Progenitor cell of endocrine pancreas (in vitro differentiated cells): ENCODE data around the gene ITGA8. TPM values are rescaled to one million over a fixed set of nuclear protein-coding genes. Genes with fewer than 3 reads are reported as not detected.

Experiments used
- DNase-seq: peaks from one replicate; pipeline ENCODE4 v3.0.0; 2021; ENCODE audit warnings: low spot score; ENCODE audit not compliant: unreplicated experiment
- H3K27ac Mint-ChIP-seq: 2 replicates; pipeline ENCODE4 v1.8.0; 2021; ENCODE audit warnings: mild to moderate bottlenecking, moderate library complexity, mixed read lengths
- H3K27me3 Mint-ChIP-seq: 2 replicates; pipeline ENCODE4 v1.8.0; 2021; ENCODE audit warnings: mixed read lengths
- H3K36me3 Mint-ChIP-seq: 2 replicates; pipeline ENCODE4 v1.8.0; 2022; ENCODE audit warnings: mixed read lengths; ENCODE audit not compliant: insufficient read depth
- H3K4me1 Mint-ChIP-seq: 2 replicates; pipeline ENCODE4 v1.8.0; 2021; ENCODE audit warnings: low read depth, mixed read lengths
- H3K4me3 Mint-ChIP-seq: 2 replicates; pipeline ENCODE4 v1.8.0; 2021; ENCODE audit warnings: low read depth, mild to moderate bottlenecking, moderate library complexity, mixed read lengths
- H3K9me3 Mint-ChIP-seq: 2 replicates; pipeline ENCODE4 v1.8.0; 2021; ENCODE audit warnings: low read depth, mixed read lengths
- CTCF ChIP-seq: fragments of 200-600 bp; sonication (generic); IDR thresholded peaks from one replicate; pipeline ENCODE4 v1.5.0; 2021; ENCODE audit warnings: antibody characterized with exemption, mild to moderate bottlenecking; ENCODE audit not compliant: unreplicated experiment
- total RNA-seq: library from RNA; stranded (reverse); gene quantifications from 2 replicates; pipeline ENCODE4 v1.2.1, GENCODE V29; 2021

The ITGA8 gene
- total RNA-seq, 1 donor from 2014 or later = not detected

GRCh38 chr10:15579605-15580004 lies 140.1 kb downstream of the ITGA8 start:
- H3K27ac Mint-ChIP-seq = no peak overlapping the region

GRCh38 chr10:15572531-15573045 lies 147.1 kb downstream of the ITGA8 start:
- Mint-ChIP-seq H3K4me1 (peaks cover 2% of the 10 kb centered on the region), H3K36me3 (no peaks in the 10 kb centered on the region), H3K4me3 (no peak overlapping the region), H3K9me3 (no peaks in the 10 kb centered on the region), H3K27me3 (no peaks in the 10 kb centered on the region), H3K27ac (no peak overlapping the region)
- DNase-seq = no peak
- no peak for TF ChIP-seq CTCF

More at GRCh38 chr10:15579605-15580004, 140.1 kb downstream of the ITGA8 start:
- no peak for DNase-seq
- Mint-ChIP-seq H3K27me3 (no peaks in the 10 kb centered on the region), H3K9me3 (peaks cover 16% of the 10 kb centered on the region), H3K4me1 (no peaks in the 10 kb centered on the region), H3K4me3 (no peak overlapping the region), H3K36me3 (no peaks in the 10 kb centered on the region)
- TF ChIP-seq CTCF = no peak

GRCh38 chr10:15571575-15571974 lies 148.1 kb downstream of the ITGA8 start:
- no peaks in the 10 kb centered on the region for H3K36me3 Mint-ChIP-seq
- H3K27me3 Mint-ChIP-seq = no peaks in the 10 kb centered on the region
- no peak for DNase-seq
- no peak overlapping the region for H3K27ac Mint-ChIP-seq
- no peak overlapping the region for H3K4me3 Mint-ChIP-seq
- TF ChIP-seq CTCF = no peak
- H3K4me1 Mint-ChIP-seq = peaks cover 2% of the 10 kb centered on the region
- H3K9me3 Mint-ChIP-seq = no peaks in the 10 kb centered on the region

GRCh38 chr10:15570738-15571339 lies 148.9 kb downstream of the ITGA8 start:
- Mint-ChIP-seq H3K27me3 (no peaks in the 10 kb centered on the region), H3K9me3 (no peaks in the 10 kb centered on the region), H3K36me3 (no peaks in the 10 kb centered on the region), H3K4me3 (no peak overlapping the region), H3K27ac (no peak overlapping the region), H3K4me1 (peaks cover 2% of the 10 kb centered on the region)
- no peak for TF ChIP-seq CTCF
- no peak for DNase-seq

GRCh38 chr10:15567952-15568351 lies 151.8 kb downstream of the ITGA8 start:
- no peaks in the 10 kb centered on the region for H3K27me3 Mint-ChIP-seq
- no peaks in the 10 kb centered on the region for H3K36me3 Mint-ChIP-seq
- H3K9me3 Mint-ChIP-seq = no peaks in the 10 kb centered on the region
- TF ChIP-seq CTCF = no peak
- peaks cover 2% of the 10 kb centered on the region for H3K4me1 Mint-ChIP-seq
- no peak overlapping the region for H3K27ac Mint-ChIP-seq
- H3K4me3 Mint-ChIP-seq = no peak overlapping the region
- DNase-seq = no peak
